OCI-LY7 (cell line): ENCODE results near the gene PRR16. TPM values are rescaled to one million over a fixed set of nuclear protein-coding genes. Genes with fewer than 3 reads are reported as not detected.

Experiments used
- BruUV-seq: library from RNA; stranded (reverse); fragments of 400-500 nt; replicated peaks from 2 replicates; lab custom pipeline; 2021; lab: Mats Ljungman, UMichigan
- CTCF ChIA-PET: fragments of 300-600 bp; sonication (Branson Sonifier 250); formaldehyde crosslinking; loops from one replicate; lab custom pipeline; 2022; ENCODE audit warnings: antibody characterized with exemption; ENCODE audit not compliant: unreplicated experiment; lab: Charles Lee
- POLR2A ChIA-PET: fragments of 300-600 bp; sonication (Branson Sonifier 250); formaldehyde crosslinking; loops from one replicate; lab custom pipeline; 2022; ENCODE audit warnings: antibody characterized with exemption; lab: Charles Lee
- DNase-seq: peaks from one replicate; pipeline ENCODE4 v3.0.0-alpha.2; 2015; ENCODE audit warnings: low spot score
- H2AFZ ChIP-seq: fragments of 200-600 bp; sonication (generic), shearing (Covaris generic); 2 replicates; pipeline ENCODE4 v1.6.1; 2014; ENCODE audit warnings: mild to moderate bottlenecking, antibody characterized with exemption, low read length, moderate library complexity
- H3K27ac ChIP-seq: fragments of 200-600 bp; sonication (generic); 2 replicates; pipeline ENCODE4 v1.5.1; 2014; ENCODE audit warnings: mixed run types, low read depth, mild to moderate bottlenecking, moderate library complexity, low read length, inconsistent platforms; ENCODE audit not compliant: poor library complexity, severe bottlenecking
- H3K36me3 ChIP-seq: fragments of 200-600 bp; sonication (generic); 2 replicates; pipeline ENCODE4 v1.6.1; 2014; ENCODE audit warnings: mild to moderate bottlenecking, antibody characterized with exemption, low read length, moderate library complexity, mixed read lengths; ENCODE audit not compliant: insufficient read depth
- H3K4me1 ChIP-seq: fragments of 200-600 bp; sonication (generic); 2 replicates; pipeline ENCODE4 v1.5.1; 2014; ENCODE audit warnings: mild to moderate bottlenecking, low read length; ENCODE audit not compliant: insufficient read depth, poor library complexity, severe bottlenecking
- H3K4me2 ChIP-seq: fragments of 200-600 bp; sonication (generic); 2 replicates; pipeline ENCODE4 v1.6.1; 2014; ENCODE audit warnings: mild to moderate bottlenecking, low read length
- H3K4me3 ChIP-seq: fragments of 200-600 bp; sonication (generic); 2 replicates; pipeline ENCODE4 v1.5.1; 2014; ENCODE audit warnings: mild to moderate bottlenecking, low read depth, low read length; ENCODE audit not compliant: poor library complexity, severe bottlenecking
- H3K79me2 ChIP-seq: fragments of 200-600 bp; sonication (generic); 2 replicates; pipeline ENCODE4 v1.6.1; 2016; ENCODE audit warnings: low read depth, mild to moderate bottlenecking, low read length, moderate library complexity, mixed read lengths; ENCODE audit not compliant: insufficient read depth
- H3K9me2 ChIP-seq: fragments of 200-600 bp; sonication (generic); 2 replicates; pipeline ENCODE4 v1.6.1; 2016; ENCODE audit warnings: mild to moderate bottlenecking, low read length, mixed read lengths; ENCODE audit not compliant: insufficient read depth
- H3K9me3 ChIP-seq: fragments of 200-600 bp; sonication (generic); 2 replicates; pipeline ENCODE4 v1.6.1; 2014; ENCODE audit warnings: mild to moderate bottlenecking, mixed run types, low read length, mixed read lengths
- H4K20me1 ChIP-seq: fragments of 200-600 bp; sonication (generic); 2 replicates; pipeline ENCODE4 v1.6.1; 2014; ENCODE audit warnings: mild to moderate bottlenecking, antibody characterized with exemption, low read length, moderate library complexity, mixed read lengths; ENCODE audit not compliant: insufficient read depth
- CTCF ChIP-seq: fragments of 200-600 bp; sonication (generic); conservative IDR thresholded peaks from 2 replicates; pipeline ENCODE4 v1.5.1; 2014; ENCODE audit warnings: mild to moderate bottlenecking, antibody characterized with exemption, low read length, moderate library complexity, mixed read lengths
- EZH2phosphoT487 ChIP-seq: fragments of 200-600 bp; sonication (generic); IDR thresholded peaks from 2 replicates; pipeline ENCODE4 v1.6.1; 2018; ENCODE audit warnings: low read depth, borderline replicate concordance, mild to moderate bottlenecking, mixed run types, antibody characterized with exemption, low read length, moderate library complexity, mixed read lengths
- intact Hi-C: fragments of 100-400 bp; cut with micrococcal nuclease; formaldehyde crosslinking; loops from one replicate; pipeline ENCODE4 v1.10.0; 2022; ENCODE audit not compliant: unreplicated experiment
- total RNA-seq, 2 experiments: library from RNA; depleted of rRNA in 1 of 2; stranded (reverse); fragments of >200 nt in 1 of 2; shearing (Covaris generic) in 1 of 2; gene quantifications; 2 replicates each; pipeline ENCODE4 v1.2.3, GENCODE V29; 2014 to 2022

PRR16 gene
- total RNA-seq, 2 experiments from 2014 or later, result not detected

GRCh38 chr5:120503341-120503740, 39.2 kb downstream of the PRR16 start:
- H4K20me1 ChIP-seq, result no peaks in the 10 kb centered on the region
- H3K4me3 ChIP-seq, result no peak overlapping the region
- no peak overlapping the region for H3K27ac ChIP-seq
- no peaks in the 10 kb centered on the region for H3K36me3 ChIP-seq
- H3K4me1 ChIP-seq, result no peaks in the 10 kb centered on the region
- ChIA-PET POLR2A (interaction anchor here (0.5 to 0.6 kb wide), 2 partner anchors 29 to 31 kb away, joined by 4 to 5 read pairs; no protein-coding TSS in a partner anchor), CTCF (no interaction called here)
- no peak overlapping the region for H2AFZ ChIP-seq
- no peak for DNase-seq
- no peaks in the 10 kb centered on the region for H3K9me3 ChIP-seq
- TF ChIP-seq CTCF (no peak), EZH2phosphoT487 (no peak)
- no peaks in the 10 kb centered on the region for H3K9me2 ChIP-seq
- BruUV-seq, result no TSS peak
- no peak overlapping the region for H3K4me2 ChIP-seq
- no peaks in the 10 kb centered on the region for H3K79me2 ChIP-seq
- intact Hi-C loops, result no loop called here

- BruUV-seq, result no TSS peak
- Histone ChIP-seq H3K4me2 (no peak overlapping the region), H3K4me1 (no peaks in the 10 kb centered on the region), H4K20me1 (no peaks in the 10 kb centered on the region), H3K9me2 (no peaks in the 10 kb centered on the region), H3K4me3 (no peak overlapping the region), H2AFZ (no peak overlapping the region), H3K36me3 (no peaks in the 10 kb centered on the region), H3K79me2 (no peaks in the 10 kb centered on the region), H3K27ac (no peak overlapping the region), H3K9me3 (no peaks in the 10 kb centered on the region)
- ChIA-PET POLR2A (interaction anchor here (0.6 kb wide), 2 partner anchors 32 to 425 kb away, joined by 3 to 4 read pairs; no protein-coding TSS in a partner anchor), CTCF (no interaction called here)
- DNase-seq, result no peak
- intact Hi-C loops, result no loop called here
- TF ChIP-seq EZH2phosphoT487, result no peak
- no peak for TF ChIP-seq CTCF
Observed at GRCh38 chr5:120504057-120504456, 40.0 kb downstream of the PRR16 start.

GRCh38 chr5:120507197-120507596, 43.1 kb downstream of the PRR16 start:
- no peak overlapping the region for H3K4me3 ChIP-seq
- no peaks in the 10 kb centered on the region for H3K9me2 ChIP-seq
- no peaks in the 10 kb centered on the region for H4K20me1 ChIP-seq
- no peak overlapping the region for H3K27ac ChIP-seq
- no peaks in the 10 kb centered on the region for H3K4me1 ChIP-seq
- no peak for TF ChIP-seq EZH2phosphoT487
- TF ChIP-seq CTCF, result no peak
- no peaks in the 10 kb centered on the region for H3K79me2 ChIP-seq
- no peak for DNase-seq
- intact Hi-C loops, result no loop called here
- no peak overlapping the region for H3K4me2 ChIP-seq
- POLR2A ChIA-PET, result no interaction called here
- no TSS peak for BruUV-seq
- H3K9me3 ChIP-seq, result no peaks in the 10 kb centered on the region
- CTCF ChIA-PET, result no interaction called here
- no peak overlapping the region for H2AFZ ChIP-seq
- no peaks in the 10 kb centered on the region for H3K36me3 ChIP-seq
